Measurements from ENCODE around the gene SMYD2.

The SMYD2 gene

DNA sequence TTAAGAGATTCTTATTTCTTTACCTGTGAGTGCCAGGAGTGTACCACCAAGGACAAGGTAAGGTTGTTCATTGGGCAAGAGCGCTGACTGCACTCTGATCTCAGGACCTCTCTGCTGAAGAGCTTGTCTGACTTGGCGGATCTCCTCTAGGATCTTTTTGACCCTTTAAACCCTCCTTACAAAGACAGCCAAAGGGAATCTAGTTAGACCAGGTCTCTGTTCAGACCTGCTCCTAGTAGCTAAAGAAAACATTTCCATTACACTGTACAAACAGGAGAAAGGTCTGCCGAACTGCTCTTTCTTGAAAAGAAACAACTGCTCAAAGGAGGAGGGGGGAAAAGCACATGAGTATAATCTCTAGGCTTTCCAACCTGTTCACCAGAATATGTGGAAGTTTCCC, 49.3 kb downstream of the SMYD2 start:
- DNase-seq = no peak

- no peak for DNase-seq
Observed at GRCh38 chr1:214330715-214331114, 49.8 kb downstream of the SMYD2 start.

DNA sequence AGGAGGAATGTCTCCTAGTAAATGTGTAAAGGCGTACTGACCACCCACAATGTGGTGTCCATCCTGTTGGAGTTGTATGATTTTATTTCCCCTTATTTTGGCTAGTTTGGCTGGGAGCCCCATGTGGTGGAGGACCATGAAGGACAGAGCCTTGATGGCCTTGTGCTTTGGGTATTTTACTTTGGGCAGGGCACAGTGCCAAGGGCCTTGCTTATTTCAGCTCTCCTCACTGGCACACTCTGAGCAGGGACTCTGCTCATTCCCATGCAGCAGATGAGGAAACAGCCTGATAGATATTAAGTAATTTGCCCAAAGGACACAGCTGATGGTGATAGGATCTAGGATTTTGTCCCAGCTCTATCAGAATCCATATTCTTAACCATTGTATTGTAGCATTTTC, 50.2 kb downstream of the SMYD2 start:
- DNase-seq = no peak

DNA sequence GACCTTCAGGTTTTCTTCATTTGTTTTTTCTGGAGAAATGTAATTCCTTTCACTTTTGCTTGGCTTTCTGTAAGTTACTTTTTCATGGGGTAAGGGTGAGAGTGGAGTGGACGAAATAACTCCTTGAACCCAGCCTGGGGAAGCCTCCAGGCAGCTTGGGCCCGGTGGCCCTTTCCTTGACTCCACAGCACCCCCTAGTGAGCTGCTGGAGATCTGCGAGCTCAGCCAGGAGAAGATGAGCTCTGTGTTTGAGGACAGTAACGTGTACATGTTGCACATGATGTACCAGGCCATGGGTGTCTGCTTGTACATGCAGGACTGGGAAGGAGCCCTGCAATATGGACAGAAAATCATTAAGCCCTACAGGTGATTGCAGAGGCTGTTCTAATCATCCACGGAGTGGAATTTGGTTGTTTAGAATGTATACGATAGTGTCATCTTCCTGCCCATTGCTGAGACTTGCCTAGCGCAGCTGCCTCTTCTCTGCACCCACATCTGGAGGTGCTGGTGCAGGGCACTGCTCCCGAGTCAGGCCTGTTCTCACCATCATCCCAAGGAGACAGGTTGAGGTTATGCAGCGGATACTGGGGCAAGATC, 51.0 kb downstream of the SMYD2 start:
- no peak for DNase-seq

- peak; percentile 69 for DNase-seq
Observed at GRCh38 chr1:214332946-214333798, 52.2 kb downstream of the SMYD2 start.

- DNase-seq = no peak
Observed at GRCh38 chr1:214335567-214335966, 54.6 kb downstream of the SMYD2 start.

GRCh38 chr1:214337015-214337414, 56.1 kb downstream of the SMYD2 start:
- DNase-seq = no peak

DNA sequence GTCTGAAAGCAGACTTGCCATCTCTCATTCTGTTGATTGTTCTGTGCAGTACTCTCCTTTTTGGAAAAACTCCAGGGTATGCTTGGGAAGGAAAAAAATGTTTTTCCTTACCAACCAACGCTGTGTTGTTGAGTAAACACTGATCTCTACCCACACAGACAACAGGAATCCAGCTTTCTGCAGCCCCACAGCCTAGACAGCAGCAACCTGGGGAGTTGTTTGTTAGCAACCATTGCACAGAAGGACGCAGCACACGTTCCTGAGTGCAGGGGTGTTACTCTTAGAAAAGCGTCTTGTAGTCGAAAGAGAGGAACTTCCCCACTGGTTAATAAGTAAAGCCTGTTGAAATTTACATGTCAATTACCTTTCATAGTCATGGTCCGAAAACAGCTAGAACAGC, 56.6 kb downstream of the SMYD2 start:
- no peak for DNase-seq

DNA sequence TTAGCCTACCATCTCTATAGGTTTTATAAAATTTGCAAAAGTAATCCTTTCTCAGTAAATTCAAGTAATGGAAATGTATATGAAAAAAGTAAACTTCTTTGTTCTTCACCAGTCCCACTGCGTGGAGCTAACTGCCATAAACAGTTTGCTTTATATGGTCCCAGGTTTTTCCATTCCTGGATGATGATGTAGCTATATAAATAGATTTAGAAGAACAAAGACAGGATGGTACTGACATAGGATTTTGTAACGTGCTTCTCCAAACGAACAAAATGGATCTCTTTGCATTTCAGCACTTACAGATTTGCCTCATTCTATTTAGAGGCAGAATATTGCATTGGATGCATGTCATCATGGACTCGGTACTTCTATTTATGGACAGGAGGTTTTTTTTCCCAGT, 57.3 kb downstream of the SMYD2 start:
- no peak for DNase-seq

DNA sequence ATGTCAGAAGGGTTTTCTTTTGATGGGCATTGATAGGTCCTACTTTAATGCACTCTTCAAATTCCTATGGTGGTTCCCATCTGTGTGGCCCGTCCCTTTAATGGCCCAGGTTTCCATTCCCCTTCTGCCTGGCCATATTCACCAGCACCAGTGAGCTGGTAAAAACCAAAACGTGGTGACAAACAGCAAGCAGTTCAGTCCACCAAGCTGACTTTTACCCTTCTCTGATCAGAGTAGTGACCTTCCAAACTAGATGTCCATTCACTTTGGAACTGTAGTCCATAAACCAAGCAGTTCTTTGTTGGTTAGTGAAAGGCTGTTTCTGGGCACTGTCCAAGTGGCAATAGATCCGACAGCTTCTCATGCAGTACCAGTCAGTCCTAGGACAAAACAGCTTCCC, 60.5 kb downstream of the SMYD2 start:
- no peak for DNase-seq

- DNase-seq = no peak
Observed at GRCh38 chr1:214341932-214342331, 61.0 kb downstream of the SMYD2 start.

- no peak for DNase-seq
Observed at GRCh38 chr1:214342525-214342924, 61.6 kb downstream of the SMYD2 start.

- no peak for DNase-seq
Observed at GRCh38 chr1:214344897-214345296, 63.9 kb downstream of the SMYD2 start.

DNA sequence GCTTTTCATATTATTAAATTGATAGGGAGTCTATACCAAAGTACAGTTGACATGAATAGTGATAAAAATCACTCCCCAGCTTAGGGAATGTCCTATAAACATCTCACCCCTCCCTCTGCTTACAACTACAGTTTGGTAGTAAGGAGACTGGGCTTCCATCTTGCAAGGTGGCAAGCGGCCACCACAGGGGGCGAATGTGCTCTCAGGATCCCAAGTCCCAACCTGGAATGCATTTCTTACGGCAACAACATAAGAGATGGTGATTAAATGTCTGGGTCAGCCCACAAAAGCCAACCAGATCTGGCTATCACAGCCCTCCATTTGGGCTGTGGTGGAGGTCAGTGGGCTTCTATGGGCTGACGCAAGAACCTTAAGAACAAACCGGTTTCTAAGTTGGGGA, 68.0 kb downstream of the SMYD2 start:
- no peak for DNase-seq

DNA sequence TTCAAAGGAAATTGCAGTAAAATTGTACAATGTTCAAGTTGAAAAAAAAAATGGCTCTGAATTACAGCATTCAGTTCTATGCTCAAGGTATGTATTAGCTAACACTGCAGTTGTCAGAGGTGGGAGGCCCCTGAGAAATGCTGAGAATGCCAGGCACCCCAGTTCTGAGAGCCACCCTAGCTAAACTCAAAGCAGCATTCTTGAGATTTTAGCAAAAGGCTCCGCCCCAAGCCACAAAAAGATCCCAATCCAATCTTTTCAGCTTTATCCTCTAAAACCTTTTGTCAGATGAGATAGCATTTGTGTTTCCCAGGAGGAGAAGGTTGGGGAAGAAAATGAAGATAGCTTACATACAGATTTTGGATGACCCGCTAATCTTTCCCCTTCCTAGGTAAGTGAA, 68.8 kb downstream of the SMYD2 start:
- DNase-seq = no peak

- no peak for DNase-seq
Observed at GRCh38 chr1:214351551-214352277, 70.8 kb downstream of the SMYD2 start.

GRCh38 chr1:214352838-214353237, 71.9 kb downstream of the SMYD2 start:
- no peak for DNase-seq

DNA sequence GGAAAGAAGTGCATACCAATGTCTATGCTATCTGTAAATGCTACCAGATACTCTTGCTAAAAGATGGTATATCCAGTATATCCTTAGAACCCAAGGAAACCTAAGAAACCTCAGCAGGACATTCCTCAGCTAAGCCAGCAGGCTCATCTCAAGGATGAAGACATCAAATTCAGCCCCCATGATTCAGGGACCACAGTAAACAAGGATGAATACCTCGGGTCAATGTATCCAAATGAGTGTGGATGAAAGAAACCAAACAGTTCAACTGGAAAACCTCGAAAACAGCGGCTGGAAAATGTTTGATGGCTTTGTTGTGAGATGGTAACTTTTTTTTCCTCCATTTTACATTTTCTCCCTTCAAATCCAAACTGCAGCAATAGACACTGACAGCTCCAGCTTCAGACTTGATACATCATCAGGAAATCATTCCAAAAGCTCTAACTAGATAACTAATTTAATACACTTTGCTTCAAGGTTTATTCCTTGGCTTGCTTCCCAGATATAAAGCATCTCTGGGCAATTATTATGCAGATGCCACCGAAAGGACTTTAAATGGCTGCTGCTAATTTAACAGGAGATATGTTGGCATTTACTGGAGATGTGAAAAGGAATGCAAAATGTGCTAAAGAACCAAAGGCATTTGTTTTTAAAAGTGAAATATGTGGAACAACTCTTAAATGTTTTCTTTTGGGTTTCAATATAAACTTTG, 73.6 kb downstream of the SMYD2 start:
- no peak for DNase-seq

DNA sequence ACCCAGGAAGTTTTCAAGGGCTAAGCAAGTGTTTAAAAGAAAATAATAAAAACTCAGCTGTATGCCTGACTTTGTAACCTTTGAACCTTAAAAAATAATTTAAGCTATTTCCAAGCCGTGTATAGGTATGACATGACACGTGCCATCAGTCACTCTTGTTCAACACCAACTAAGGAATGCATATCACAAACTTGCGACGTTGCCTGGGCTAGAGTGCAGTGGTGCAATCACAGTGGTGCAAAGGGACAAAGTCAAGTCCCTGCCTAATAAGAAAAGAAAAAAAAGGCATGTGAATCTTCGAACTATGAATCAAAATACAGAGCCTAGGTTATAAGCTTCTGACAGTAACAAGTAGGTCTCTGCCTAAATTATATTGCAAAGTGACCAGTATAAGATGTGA, 79.2 kb downstream of the SMYD2 start:
- no peak for DNase-seq

DNA sequence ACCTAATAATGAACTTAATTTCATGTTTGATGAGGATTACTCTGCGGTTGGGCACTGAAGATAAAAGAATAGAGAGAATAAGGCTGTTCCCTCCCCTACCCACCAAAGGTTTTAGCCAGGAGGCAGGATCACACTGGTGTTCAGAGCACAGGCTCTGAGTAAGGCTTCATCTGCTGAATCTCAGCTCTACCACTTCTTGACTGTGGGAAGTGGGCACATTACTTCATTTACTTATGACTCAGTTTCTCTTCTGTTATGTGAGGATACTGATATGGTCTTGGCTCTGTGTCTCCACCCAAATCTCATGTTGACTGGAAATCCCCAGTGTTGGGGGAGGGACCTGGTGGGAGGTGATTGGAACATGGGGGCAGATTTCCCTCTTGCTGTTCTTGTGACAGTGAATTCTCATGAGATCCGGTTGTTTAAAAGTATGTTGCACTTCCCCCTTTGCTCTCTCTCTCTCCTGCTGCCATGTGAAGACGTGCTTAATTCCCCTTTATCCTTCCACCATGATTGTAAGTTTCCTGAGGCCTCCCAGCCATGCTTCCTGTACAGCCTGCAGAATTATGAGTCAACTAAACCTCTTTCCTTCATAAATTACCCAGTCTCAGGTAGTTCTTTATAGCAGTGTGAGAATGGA, 79.7 kb downstream of the SMYD2 start:
- no peak for DNase-seq

DNA sequence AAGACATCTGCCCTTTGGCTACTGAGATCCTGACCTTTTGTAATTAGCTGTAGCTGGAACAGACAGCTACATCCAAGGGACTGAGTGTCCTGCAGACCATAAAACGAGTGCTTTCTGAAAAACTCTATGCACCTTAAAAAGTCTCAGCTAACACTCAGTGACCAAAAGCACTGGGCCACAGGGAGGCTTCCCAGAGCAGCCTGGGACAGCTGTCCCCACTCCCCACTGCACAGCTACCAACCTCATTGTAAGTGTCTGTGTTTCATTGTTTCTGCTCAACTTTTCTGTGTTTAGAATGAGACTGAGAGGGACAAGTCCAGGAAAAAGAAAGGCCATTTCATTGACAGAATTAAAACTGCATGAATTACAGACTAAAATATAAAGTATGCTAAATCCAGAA, 80.7 kb downstream of the SMYD2 start:
- no peak for DNase-seq

GRCh38 chr1:214362188-214362882, 81.4 kb downstream of the SMYD2 start:
- DNase-seq = no peak

All from left hindlimb (tissue), 1 donor.